PC-3 (cell line): Measurements from ENCODE around the gene TEX11. TPM values are rescaled to one million over a fixed set of nuclear protein-coding genes. Genes with fewer than 3 reads are reported as not detected.

Source experiments
- ATAC-seq: fragments of 200-7000 bp; cut with Tn5 transposase; 2 replicates; pipeline ENCODE4 v1.9.1; 2020; ENCODE audit warnings: mild to moderate bottlenecking, moderate library complexity
- BruUV-seq: library from RNA; stranded (reverse); fragments of 400-500 nt; replicated peaks from 2 replicates; lab custom pipeline; 2021; lab: Mats Ljungman, UMichigan
- CTCF ChIA-PET: fragments of 300-600 bp; sonication (Branson Sonifier 250); formaldehyde crosslinking; loops from one replicate; lab custom pipeline; 2022; ENCODE audit warnings: antibody characterized with exemption; lab: Charles Lee
- POLR2A ChIA-PET: fragments of 300-600 bp; sonication (Branson Sonifier 250); formaldehyde crosslinking; loops from one replicate; lab custom pipeline; 2022; ENCODE audit warnings: antibody characterized with exemption; ENCODE audit not compliant: unreplicated experiment; lab: Charles Lee
- DNase-seq: peaks from one replicate; pipeline ENCODE4 v3.0.0-alpha.2; 2015
- H2AFZ ChIP-seq: fragments of 300-600 bp; sonication (generic); 2 replicates; pipeline ENCODE4 v1.6.0; 2016; ENCODE audit warnings: antibody characterized with exemption, low read length
- H3F3A ChIP-seq: fragments of 300-600 bp; sonication (generic); one replicate; pipeline ENCODE4 v1.6.0; 2017; ENCODE audit warnings: antibody characterized with exemption, low read length, control low read depth, mild to moderate bottlenecking; ENCODE audit not compliant: unreplicated experiment
- H3K27ac ChIP-seq: fragments of 300-600 bp; sonication (generic); 2 replicates; pipeline ENCODE4 v1.5.1; 2016; ENCODE audit warnings: mild to moderate bottlenecking, low read length
- H3K27me3 ChIP-seq: fragments of 300-600 bp; sonication (generic); 2 replicates; pipeline ENCODE4 v1.6.1; 2016; ENCODE audit warnings: low read length, mixed read lengths
- H3K36me3 ChIP-seq: fragments of 300-600 bp; sonication (generic); 2 replicates; pipeline ENCODE4 v1.6.1; 2016; ENCODE audit warnings: low read depth, mixed run types, low read length, mixed read lengths
- H3K4me1 ChIP-seq: fragments of 300-600 bp; sonication (generic); 2 replicates; pipeline ENCODE4 v1.5.1; 2016; ENCODE audit warnings: low read length; ENCODE audit not compliant: insufficient read depth
- H3K4me2 ChIP-seq: fragments of 300-600 bp; sonication (generic); 2 replicates; pipeline ENCODE4 v1.6.0; 2016; ENCODE audit warnings: low read length
- H3K4me3 ChIP-seq: fragments of 300-600 bp; sonication (generic); 2 replicates; pipeline ENCODE4 v1.5.1; 2016; ENCODE audit warnings: mild to moderate bottlenecking, low read length, mixed read lengths
- H3K79me2 ChIP-seq: fragments of 300-600 bp; sonication (generic); 2 replicates; pipeline ENCODE4 v1.6.1; 2017; ENCODE audit warnings: low read length, mixed read lengths
- H3K9ac ChIP-seq: fragments of 300-600 bp; sonication (generic); 2 replicates; pipeline ENCODE4 v1.6.0; 2016; ENCODE audit warnings: mild to moderate bottlenecking, low read length
- H3K9me2 ChIP-seq: fragments of 300-600 bp; sonication (generic); replicated peaks from 2 replicates; pipeline ENCODE4 v1.6.1; 2016; ENCODE audit warnings: mixed run types, low read length, mixed read lengths
- H3K9me3 ChIP-seq: fragments of 300-600 bp; sonication (generic); 2 replicates; pipeline ENCODE4 v1.6.1; 2016; ENCODE audit warnings: low read length, mixed read lengths
- H4K20me1 ChIP-seq: fragments of 300-600 bp; sonication (generic); 2 replicates; pipeline ENCODE4 v1.6.1; 2016; ENCODE audit warnings: low read length, mixed read lengths
- CTCF ChIP-seq: fragments of 300-600 bp; sonication (generic); conservative IDR thresholded peaks from 2 replicates; pipeline ENCODE4 v1.5.1; 2017; ENCODE audit warnings: antibody characterized with exemption, low read depth, mild to moderate bottlenecking, low read length
- EZH2 ChIP-seq: fragments of 300-600 bp; sonication (generic); IDR thresholded peaks from one replicate; pipeline ENCODE4 v1.6.1; 2017; ENCODE audit warnings: antibody characterized with exemption, mild to moderate bottlenecking, low read length; ENCODE audit not compliant: unreplicated experiment
- EZH2phosphoT487 ChIP-seq: fragments of 300-600 bp; sonication (generic); IDR thresholded peaks from 2 replicates; pipeline ENCODE4 v1.6.1; 2018; ENCODE audit warnings: mild to moderate bottlenecking, antibody characterized with exemption, low read length, borderline replicate concordance
- intact Hi-C: fragments of 100-400 bp; cut with micrococcal nuclease; formaldehyde crosslinking; loops from 2 replicates; pipeline ENCODE4 v1.9.0; 2023
- total RNA-seq: library from RNA; depleted of rRNA; stranded (reverse); fragments of >200 nt; gene quantifications from 2 replicates; pipeline ENCODE4 v1.2.3, GENCODE V29; 2014

Gene TEX11
- total RNA-seq, 1 experiment from 2014 or later: not detected

DNA sequence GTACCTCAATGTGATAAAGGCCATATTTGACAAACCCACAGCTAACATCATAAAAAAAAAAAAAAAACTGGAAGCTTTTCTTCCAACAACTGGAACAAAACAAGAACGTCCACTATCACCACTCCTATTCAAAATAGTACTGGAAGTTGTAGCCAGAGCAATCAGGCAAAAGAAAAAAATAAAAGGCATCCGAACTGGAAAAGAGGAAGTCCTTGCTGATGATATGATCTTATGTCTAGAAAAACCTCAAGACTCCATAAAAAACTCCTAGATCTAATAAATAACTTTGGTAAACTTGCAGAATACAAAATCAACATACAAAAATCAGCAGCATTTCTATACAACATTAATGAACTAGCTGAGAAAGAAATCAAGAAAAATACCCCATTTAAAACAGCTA lies 134.3 kb downstream of the TEX11 start:
- Histone ChIP-seq H4K20me1 (no peaks in the 10 kb centered on the region), H3K79me2 (no peaks in the 10 kb centered on the region), H3K4me1 (no peaks in the 10 kb centered on the region), H2AFZ (no peak overlapping the region), H3K27me3 (no peaks in the 10 kb centered on the region), H3K9ac (no peak overlapping the region), H3F3A (no peaks in the 10 kb centered on the region), H3K36me3 (no peaks in the 10 kb centered on the region), H3K9me3 (no peaks in the 10 kb centered on the region), H3K4me2 (no peak overlapping the region), H3K9me2 (no peaks in the 10 kb centered on the region), H3K4me3 (no peak overlapping the region), H3K27ac (no peak overlapping the region)
- TF ChIP-seq EZH2phosphoT487: no peak
- TF ChIP-seq EZH2: no peak
- no peak for TF ChIP-seq CTCF
- intact Hi-C loops: no loop called here
- ChIA-PET CTCF (no interaction called here), POLR2A (no interaction called here)
- no peak for ATAC-seq
- no peak for DNase-seq
- no TSS peak for BruUV-seq

DNA sequence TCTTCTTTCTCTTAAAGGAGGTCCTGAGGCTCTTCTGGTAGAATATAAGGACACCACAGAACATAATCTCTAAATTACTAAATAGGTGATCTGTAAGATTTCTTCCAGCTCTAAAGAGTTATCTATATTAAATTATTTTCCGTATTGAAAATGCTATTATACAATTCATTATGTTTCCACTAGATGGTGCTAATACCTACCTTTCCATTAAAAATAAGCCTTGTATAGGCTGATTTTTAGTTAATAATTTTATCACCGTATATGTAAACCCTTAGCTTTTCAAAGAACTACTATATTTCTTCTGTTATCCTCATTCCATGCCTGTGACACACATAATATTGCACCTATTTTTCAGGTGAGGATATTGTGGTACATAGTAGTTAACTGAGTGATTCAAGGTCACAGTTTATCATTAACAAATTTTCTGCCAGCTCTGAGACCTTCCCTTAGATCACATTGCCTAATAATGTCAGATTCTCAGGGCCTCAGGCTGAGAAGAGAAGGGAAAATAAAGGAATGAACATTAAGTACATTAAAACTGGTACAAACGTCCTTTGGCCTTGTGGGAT lies 138.8 kb downstream of the TEX11 start:
- no peak for ATAC-seq
- H3K9me3 ChIP-seq: no peaks in the 10 kb centered on the region
- CTCF ChIA-PET: interaction anchor here (0.6 to 0.7 kb wide), 2 partner anchors 340 to 410 kb away, joined by 5 to 6 read pairs; no protein-coding TSS in a partner anchor

More for the DNA sequence above, 138.8 kb downstream of the TEX11 start:
- TF ChIP-seq EZH2phosphoT487 (no peak), EZH2 (no peak), CTCF (peak; percentile 61)
- H2AFZ ChIP-seq: no peak overlapping the region
- H3K4me1 ChIP-seq: no peaks in the 10 kb centered on the region
- no peaks in the 10 kb centered on the region for H4K20me1 ChIP-seq
- H3K27ac ChIP-seq: no peak overlapping the region
- H3K9ac ChIP-seq: no peak overlapping the region
- no peaks in the 10 kb centered on the region for H3K36me3 ChIP-seq
- no peak overlapping the region for H3K4me3 ChIP-seq
- no peak overlapping the region for H3K4me2 ChIP-seq
- intact Hi-C loops: loop anchor here (1.0 to 5.0 kb wide), 3 partner anchors 191 to 410 kb away; no protein-coding TSS in a partner anchor
- no peaks in the 10 kb centered on the region for H3K79me2 ChIP-seq
- peaks cover 8% of the 10 kb centered on the region; the same call in 1 of the 2 replicates for H3K27me3 ChIP-seq
- DNase-seq: peak; percentile 43
- POLR2A ChIA-PET: no interaction called here
- H3K9me2 ChIP-seq: no peaks in the 10 kb centered on the region
- no peaks in the 10 kb centered on the region for H3F3A ChIP-seq
- BruUV-seq: no TSS peak
